Liver (tissue), 9 donors: ENCODE results near the gene GDF9. TPM values are rescaled to one million over a fixed set of nuclear protein-coding genes. Genes with fewer than 3 reads are reported as not detected.

Source experiments
- DNase-seq: peaks from one replicate; pipeline ENCODE4 v3.0.0-alpha.2; 2017; ENCODE audit warnings: low spot score
- H3K27ac ChIP-seq, 2 donors: one replicate each; pipeline ENCODE4 v1.7.0; 2013; ENCODE audit warnings: inconsistent platforms in 2 of 2, low read length in 2 of 2, control low read depth in 1 of 2, low read depth in 1 of 2, mild to moderate bottlenecking in 1 of 2
- H3K27me3 ChIP-seq, 4 donors: one replicate each; pipeline versions ENCODE4 v1.6.1 to v1.7.0; 2013; ENCODE audit warnings: low read length in 3 of 4, inconsistent platforms in 1 of 4, mild to moderate bottlenecking in 1 of 4, moderate library complexity in 1 of 4; ENCODE audit not compliant: control insufficient read depth in 4 of 4, insufficient read depth in 4 of 4
- H3K36me3 ChIP-seq, 4 donors: one replicate each; pipeline versions ENCODE4 v1.6.1 to v1.7.0; 2013; ENCODE audit warnings: low read length in 3 of 4, mild to moderate bottlenecking in 3 of 4, low read depth in 1 of 4, moderate library complexity in 1 of 4; ENCODE audit not compliant: control insufficient read depth in 4 of 4, insufficient read depth in 3 of 4
- H3K4me1 ChIP-seq, 4 donors: one replicate each; pipeline versions ENCODE4 v1.6.1 to v1.7.0; 2013; ENCODE audit warnings: low read length in 3 of 4, mild to moderate bottlenecking in 3 of 4, moderate library complexity in 1 of 4; ENCODE audit not compliant: control insufficient read depth in 4 of 4, insufficient read depth in 4 of 4
- H3K4me3 ChIP-seq, 3 donors: one replicate each; pipeline versions ENCODE4 v1.6.1 to v1.7.0; 2013; ENCODE audit warnings: low read length in 3 of 3, control low read depth in 1 of 3, low read depth in 1 of 3, mild to moderate bottlenecking in 1 of 3
- H3K9ac ChIP-seq, 2 donors: one replicate each; pipeline ENCODE4 v1.7.0; 2013; ENCODE audit warnings: low read length in 2 of 2, mild to moderate bottlenecking in 2 of 2, moderate library complexity in 2 of 2, control low read depth in 1 of 2, low read depth in 1 of 2
- H3K9me3 ChIP-seq, 4 donors: one replicate each; pipeline versions ENCODE4 v1.6.1 to v1.7.0; 2013; ENCODE audit warnings: low read length in 3 of 4; ENCODE audit not compliant: control insufficient read depth in 4 of 4
- ATF3 ChIP-seq: IDR thresholded peaks from 2 replicates; pipeline ENCODE4 v1.6.1; 2016; ENCODE audit warnings: antibody characterized with exemption
- CTCF ChIP-seq: fragments of 150-350 bp; IDR thresholded peaks from 2 replicates; pipeline ENCODE4 v1.5.1; 2017; ENCODE audit warnings: improper control_type of control experiment, low read depth, low read length; ENCODE audit not compliant: missing input control
- EGR1 ChIP-seq, 2 donors: IDR thresholded peaks; 2 replicates each; pipeline ENCODE4 v1.6.1; 2016 to 2018; ENCODE audit warnings: antibody characterized with exemption in 2 of 2, low read depth in 2 of 2
- FOXA1 ChIP-seq: IDR thresholded peaks from 2 replicates; pipeline ENCODE4 v1.6.1; 2016; ENCODE audit warnings: antibody characterized with exemption
- FOXA2 ChIP-seq: IDR thresholded peaks from 2 replicates; pipeline ENCODE4 v1.6.1; 2016; ENCODE audit warnings: antibody characterized with exemption
- GABPA ChIP-seq, 2 donors: IDR thresholded peaks in 1 of 2; conservative IDR thresholded peaks in 1 of 2; 2 replicates each; pipeline ENCODE4 v1.6.1; 2016; ENCODE audit warnings: antibody characterized with exemption in 2 of 2, mild to moderate bottlenecking in 1 of 2, moderate library complexity in 1 of 2
- HNF4A ChIP-seq, 2 donors: conservative IDR thresholded peaks; 2 replicates each; pipeline ENCODE4 v1.6.1; 2016; ENCODE audit warnings: antibody characterized with exemption in 2 of 2, mild to moderate bottlenecking in 2 of 2
- HNF4G ChIP-seq: IDR thresholded peaks from 2 replicates; pipeline ENCODE4 v1.6.1; 2016; ENCODE audit warnings: antibody characterized with exemption
- JUND ChIP-seq, 2 donors: IDR thresholded peaks; 2 replicates each; pipeline ENCODE4 v1.6.1; 2016; ENCODE audit warnings: antibody characterized with exemption in 2 of 2
- MAX ChIP-seq: IDR thresholded peaks from 2 replicates; pipeline ENCODE4 v1.6.1; 2016; ENCODE audit warnings: antibody characterized with exemption
- NR2F2 ChIP-seq: IDR thresholded peaks from 2 replicates; pipeline ENCODE4 v1.6.1; 2016; ENCODE audit warnings: antibody characterized with exemption
- RAD21 ChIP-seq, 2 donors: IDR thresholded peaks; 2 replicates each; pipeline ENCODE4 v1.6.1; 2016; ENCODE audit warnings: antibody characterized with exemption in 2 of 2, mild to moderate bottlenecking in 2 of 2
- REST ChIP-seq: IDR thresholded peaks from 2 replicates; pipeline ENCODE4 v1.6.1; 2016; ENCODE audit warnings: antibody characterized with exemption, mild to moderate bottlenecking
- RXRA ChIP-seq, 2 donors: IDR thresholded peaks; 2 replicates each; pipeline ENCODE4 v1.6.1; 2017 to 2018; ENCODE audit warnings: antibody characterized with exemption in 2 of 2, mild to moderate bottlenecking in 1 of 2
- SP1 ChIP-seq: IDR thresholded peaks from 2 replicates; pipeline ENCODE4 v1.6.1; 2018; ENCODE audit warnings: antibody characterized with exemption, mild to moderate bottlenecking
- TAF1 ChIP-seq: conservative IDR thresholded peaks from 2 replicates; pipeline ENCODE4 v1.6.1; 2016; ENCODE audit warnings: antibody characterized with exemption, mild to moderate bottlenecking
- YY1 ChIP-seq: IDR thresholded peaks from 2 replicates; pipeline ENCODE4 v1.6.1; 2016; ENCODE audit warnings: antibody characterized with exemption, mild to moderate bottlenecking
- ZBTB33 ChIP-seq: IDR thresholded peaks from 2 replicates; pipeline ENCODE4 v1.6.1; 2016; ENCODE audit warnings: antibody characterized with exemption
- WGBS: extraction: QIAGEN DNeasy Blood & Tissue Kit; methylation state at CpG from one replicate; pipeline ENCODE4 v1.1.7; 2013; 5-methylcytosine and 5-hydroxymethylcytosine counted together
- polyA plus RNA-seq, 2 donors: library from polyadenylated mRNA; stranded (reverse) in 1 of 2; unstranded in 1 of 2; fragments of 200-250 nt in 1 of 2; fragments of >200 nt in 1 of 2; fragmentation: Nextera tagmentation in 1 of 2; extraction: Ambion mirVana in 1 of 2; gene quantifications; one replicate each; pipeline versions ENCODE4 v1.2.1 to v1.2.3, GENCODE V29; 2013 to 2015
- total RNA-seq, 2 donors: library from RNA; depleted of rRNA; stranded (reverse); fragments of >200 nt; gene quantifications; one replicate each; pipeline ENCODE4 v1.2.3, GENCODE V29; 2014
- donor health status: healthy.
- donor health status: healthy.
- donor health status: healthy.
- donor health status: healthy.
- donor health status: healthy.

The GDF9 gene
- total and polyA plus RNA-seq, 4 donors = 0.08 to 0.10 (median 0.08) TPM; not detected in 1

- H3K4me1 ChIP-seq = peaks cover 6 to 42% (median 15%) of the 10 kb centered on the region in 4 donors
- no peaks in the 10 kb centered on the region for H3K27me3 ChIP-seq
- no peak for DNase-seq
- no peaks in the 10 kb centered on the region for H3K36me3 ChIP-seq
- H3K9me3 ChIP-seq = no peaks in the 10 kb centered on the region
- 17% methylated on average over 2 of the region's 2 CpGs for WGBS
- TF ChIP-seq JUND (IDR thresholded peaks at IDR 0.05) (peak in 1 of 2 donors; percentile 78), SP1 (peak; percentile 79), ZBTB33 (peak; percentile 36), REST (peak; percentile 88), RAD21 (IDR thresholded peaks at IDR 0.05) (peak in 1 of 2 donors; percentile 35), YY1 (no peak), ATF3 (no peak), TAF1 (peak; percentile 24), EGR1 (IDR thresholded peaks at IDR 0.05; ENCODE audit: low read depth in 2 of 2) (peak in 1 of 2 donors; percentile 65), RXRA (IDR thresholded peaks at IDR 0.05) (peak; percentile 76 to 87), FOXA1 (peak; percentile 76), GABPA (IDR thresholded peaks at IDR 0.05 in 1 of 2, conservative IDR thresholded peaks at IDR 0.05 in 1 of 2) (no peak), HNF4G (no peak), CTCF (no peak), HNF4A (conservative IDR thresholded peaks at IDR 0.05) (peak in 1 of 2 donors; percentile 58), MAX (peak; percentile 76), NR2F2 (no peak), FOXA2 (peak; percentile 73)
- no peak overlapping the region for H3K4me3 ChIP-seq
- H3K9ac ChIP-seq = peak overlapping the region; percentile 57 to 91
- H3K27ac ChIP-seq = peak overlapping the region; percentile 91 to 98
Measured at GRCh38 chr5:132837868-132838267, 28.4 kb downstream of the GDF9 start.
